ENCODE results near the gene F2R. TPM values are rescaled to one million over a fixed set of nuclear protein-coding genes. Genes with fewer than 3 reads are reported as not detected.

F2R gene
- polyA plus RNA-seq, 1 donor (not counting 4 experiments of a cell fraction or from before 2014, with no cell fraction given) = 56.8 TPM

DNA sequence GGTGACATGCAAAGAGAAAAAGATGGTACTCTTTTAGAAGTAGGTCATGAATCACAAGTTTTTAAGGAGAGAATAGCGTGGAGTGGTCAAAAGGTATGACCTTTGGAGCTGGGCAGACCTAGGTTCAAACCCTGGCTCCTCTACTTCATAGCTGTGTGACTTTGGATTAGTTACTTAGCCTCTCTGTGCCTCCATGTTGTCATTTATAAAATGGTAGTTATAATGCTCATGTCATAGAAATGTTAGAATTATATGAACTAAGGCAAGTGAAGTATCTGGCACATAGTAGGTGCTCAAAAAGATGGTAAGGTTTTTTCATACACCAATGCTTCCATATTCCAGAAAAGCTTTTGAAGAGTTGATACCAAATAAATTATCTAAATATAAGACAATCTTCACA is 7.3 kb downstream of the F2R start:
- no peak overlapping the region for H3K9ac ChIP-seq (ENCODE audit: control insufficient read depth, extremely low read depth, insufficient read depth, low read length)
- no peak overlapping the region for H3K4me3 ChIP-seq (ENCODE audit: control insufficient read depth in 2 of 3, extremely low read depth in 1 of 3, insufficient read depth in 2 of 3, low read depth in 1 of 3, low read length in 3 of 3)
- FAIRE-seq (no peak), DNase-seq (ENCODE audit: low read depth, low spot score) (no peak)
- H3K9me1 ChIP-seq (ENCODE audit: control insufficient read depth, extremely low read depth, insufficient read depth, low read length) = no peaks in the 10 kb centered on the region
- no peak overlapping the region for H2AFZ ChIP-seq (ENCODE audit: control insufficient read depth, low read length)
- dilution Hi-C loops (cut with MboI; ENCODE audit: extremely low pct_ligation_motif_present, low sequenced_read_pairs) = no loop called here
- H3K4me1 ChIP-seq (ENCODE audit: control insufficient read depth, extremely low read depth, insufficient read depth, low read length) = peaks cover 17% of the 10 kb centered on the region
- H3K79me2 ChIP-seq (ENCODE audit: control insufficient read depth, insufficient read depth, low read length) = peaks cover 32% of the 10 kb centered on the region
- H3K4me2 ChIP-seq (ENCODE audit: control insufficient read depth, extremely low read depth, insufficient read depth, low read depth, low read length) = no peak overlapping the region
- no peak overlapping the region for H3K27ac ChIP-seq (ENCODE audit: control insufficient read depth, insufficient read depth, low read length)
- H3K36me3 ChIP-seq (ENCODE audit: control insufficient read depth in 2 of 2, extremely low read depth in 1 of 2, insufficient read depth in 2 of 2, low read length in 2 of 2) = no peaks in the 10 kb centered on the region
- H3K27me3 ChIP-seq (ENCODE audit: control insufficient read depth, extremely low read depth, insufficient read depth, low read length) = no peaks in the 10 kb centered on the region
- H4K20me1 ChIP-seq (ENCODE audit: control insufficient read depth, extremely low read depth, insufficient read depth, low read length) = no peaks in the 10 kb centered on the region
- no peaks in the 10 kb centered on the region for H3K9me3 ChIP-seq (ENCODE audit: control insufficient read depth, low read depth, low read length)
- TF ChIP-seq EZH2 (IDR thresholded peaks at IDR 0.05; ENCODE audit: low read length) = no peak

GRCh38 chr5:76723906-76724305 is 8.0 kb downstream of the F2R start:
- Histone ChIP-seq H3K27me3 (ENCODE audit: control insufficient read depth, extremely low read depth, insufficient read depth, low read length) (no peaks in the 10 kb centered on the region), H3K9me3 (ENCODE audit: control insufficient read depth, low read depth, low read length) (no peaks in the 10 kb centered on the region), H3K9ac (ENCODE audit: control insufficient read depth, extremely low read depth, insufficient read depth, low read length) (no peak overlapping the region), H3K4me2 (ENCODE audit: control insufficient read depth, extremely low read depth, insufficient read depth, low read depth, low read length) (no peak overlapping the region), H3K9me1 (ENCODE audit: control insufficient read depth, extremely low read depth, insufficient read depth, low read length) (no peaks in the 10 kb centered on the region), H4K20me1 (ENCODE audit: control insufficient read depth, extremely low read depth, insufficient read depth, low read length) (no peaks in the 10 kb centered on the region), H2AFZ (ENCODE audit: control insufficient read depth, low read length) (no peak overlapping the region), H3K27ac (ENCODE audit: control insufficient read depth, insufficient read depth, low read length) (peak overlapping the region; percentile 23), H3K4me1 (ENCODE audit: control insufficient read depth, extremely low read depth, insufficient read depth, low read length) (peaks cover 17% of the 10 kb centered on the region), H3K79me2 (ENCODE audit: control insufficient read depth, insufficient read depth, low read length) (peaks cover 26% of the 10 kb centered on the region), H3K4me3 (ENCODE audit: control insufficient read depth in 2 of 3, extremely low read depth in 1 of 3, insufficient read depth in 2 of 3, low read depth in 1 of 3, low read length in 3 of 3) (no peak overlapping the region), H3K36me3 (ENCODE audit: control insufficient read depth in 2 of 2, extremely low read depth in 1 of 2, insufficient read depth in 2 of 2, low read length in 2 of 2) (no peaks in the 10 kb centered on the region)
- FAIRE-seq (no peak), DNase-seq (ENCODE audit: low read depth, low spot score) (no peak)
- TF ChIP-seq, protein P1, sequence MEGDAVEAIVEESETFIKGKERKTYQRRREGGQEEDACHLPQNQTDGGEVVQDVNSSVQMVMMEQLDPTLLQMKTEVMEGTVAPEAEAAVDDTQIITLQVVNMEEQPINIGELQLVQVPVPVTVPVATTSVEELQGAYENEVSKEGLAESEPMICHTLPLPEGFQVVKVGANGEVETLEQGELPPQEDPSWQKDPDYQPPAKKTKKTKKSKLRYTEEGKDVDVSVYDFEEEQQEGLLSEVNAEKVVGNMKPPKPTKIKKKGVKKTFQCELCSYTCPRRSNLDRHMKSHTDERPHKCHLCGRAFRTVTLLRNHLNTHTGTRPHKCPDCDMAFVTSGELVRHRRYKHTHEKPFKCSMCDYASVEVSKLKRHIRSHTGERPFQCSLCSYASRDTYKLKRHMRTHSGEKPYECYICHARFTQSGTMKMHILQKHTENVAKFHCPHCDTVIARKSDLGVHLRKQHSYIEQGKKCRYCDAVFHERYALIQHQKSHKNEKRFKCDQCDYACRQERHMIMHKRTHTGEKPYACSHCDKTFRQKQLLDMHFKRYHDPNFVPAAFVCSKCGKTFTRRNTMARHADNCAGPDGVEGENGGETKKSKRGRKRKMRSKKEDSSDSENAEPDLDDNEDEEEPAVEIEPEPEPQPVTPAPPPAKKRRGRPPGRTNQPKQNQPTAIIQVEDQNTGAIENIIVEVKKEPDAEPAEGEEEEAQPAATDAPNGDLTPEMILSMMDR (optimal IDR thresholded peaks at IDR 0.05 in 1 of 3, IDR thresholded peaks at IDR 0.05 in 1 of 3, conservative IDR thresholded peaks at IDR 0.05 in 1 of 3; ENCODE audit: extremely low read depth in 1 of 3, insufficient read depth in 2 of 3, low read length in 3 of 3) = no peak
- no peak for TF ChIP-seq EZH2 (IDR thresholded peaks at IDR 0.05; ENCODE audit: low read length)
- dilution Hi-C loops (cut with MboI; ENCODE audit: extremely low pct_ligation_motif_present, low sequenced_read_pairs) = no loop called here

DNA sequence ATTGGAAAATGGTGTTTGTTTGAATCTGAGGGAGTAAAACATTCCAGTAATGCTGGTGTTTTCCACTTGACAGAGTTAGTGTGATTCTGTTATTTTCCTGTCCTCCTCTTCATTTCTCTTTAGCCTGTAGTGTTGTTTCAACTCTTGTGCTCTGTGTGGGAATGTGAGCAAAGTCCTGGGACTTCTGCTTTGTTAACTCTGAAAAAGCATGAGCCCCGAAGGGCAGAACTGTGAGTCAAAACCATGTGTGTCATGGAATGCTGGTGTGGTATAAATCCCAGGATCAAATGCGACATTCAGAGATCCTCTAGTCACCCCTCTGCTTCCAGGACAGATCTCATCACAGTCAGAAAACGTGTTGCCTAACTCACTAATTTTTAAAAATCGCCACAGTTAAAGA is 8.9 kb downstream of the F2R start:
- H3K27me3 ChIP-seq (ENCODE audit: control insufficient read depth, extremely low read depth, insufficient read depth, low read length) = no peaks in the 10 kb centered on the region
- H3K27ac ChIP-seq (ENCODE audit: control insufficient read depth, insufficient read depth, low read length) = peak overlapping the region; percentile 37
- H3K36me3 ChIP-seq (ENCODE audit: control insufficient read depth in 2 of 2, extremely low read depth in 1 of 2, insufficient read depth in 2 of 2, low read length in 2 of 2) = no peaks in the 10 kb centered on the region
- FAIRE-seq = peak; percentile 87
- peaks cover 6% of the 10 kb centered on the region for H3K9me3 ChIP-seq (ENCODE audit: control insufficient read depth, low read depth, low read length)
- peaks cover 17% of the 10 kb centered on the region for H3K4me1 ChIP-seq (ENCODE audit: control insufficient read depth, extremely low read depth, insufficient read depth, low read length)
- H3K4me3 ChIP-seq (ENCODE audit: control insufficient read depth in 2 of 3, extremely low read depth in 1 of 3, insufficient read depth in 2 of 3, low read depth in 1 of 3, low read length in 3 of 3) = no peak overlapping the region
- H3K9me1 ChIP-seq (ENCODE audit: control insufficient read depth, extremely low read depth, insufficient read depth, low read length) = no peaks in the 10 kb centered on the region
- no peak overlapping the region for H3K9ac ChIP-seq (ENCODE audit: control insufficient read depth, extremely low read depth, insufficient read depth, low read length)
- peaks cover 24% of the 10 kb centered on the region for H3K79me2 ChIP-seq (ENCODE audit: control insufficient read depth, insufficient read depth, low read length)
- TF ChIP-seq, protein P1 (optimal IDR thresholded peaks at IDR 0.05 in 1 of 3, IDR thresholded peaks at IDR 0.05 in 1 of 3, conservative IDR thresholded peaks at IDR 0.05 in 1 of 3; ENCODE audit: extremely low read depth in 1 of 3, insufficient read depth in 2 of 3, low read length in 3 of 3) = no peak
- TF ChIP-seq EZH2 (IDR thresholded peaks at IDR 0.05; ENCODE audit: low read length) = no peak
- peak overlapping the region; percentile 39 for H3K4me2 ChIP-seq (ENCODE audit: control insufficient read depth, extremely low read depth, insufficient read depth, low read depth, low read length)
- H2AFZ ChIP-seq (ENCODE audit: control insufficient read depth, low read length) = no peak overlapping the region
- no peaks in the 10 kb centered on the region for H4K20me1 ChIP-seq (ENCODE audit: control insufficient read depth, extremely low read depth, insufficient read depth, low read length)
- DNase-seq (ENCODE audit: low read depth, low spot score) = no peak
- dilution Hi-C loops (cut with MboI; ENCODE audit: extremely low pct_ligation_motif_present, low sequenced_read_pairs) = no loop called here

Data from keratinocyte (primary cell).